Activated naive CD8-positive, alpha-beta T cell treated with anti-CD3 and anti-CD28 coated beads, Interleukin-2, amount 50 U/mL, for 24 hours (primary cell): Measurements from ENCODE around the gene EEPD1.
"Not testable (repeated sequence)": the region's sequence is repeated elsewhere in the genome, so short reads cannot be mapped to it uniquely, and the experiment has no call there.

Experiments used
- ATAC-seq: fragments of 150-1000 bp; cut with Tn5 transposase; one replicate; pipeline ENCODE4 v1.10.0; 2021
- DNase-seq: peaks from one replicate; pipeline ENCODE4 v3.0.0; 2021
- H3K27ac Mint-ChIP-seq: one replicate; pipeline ENCODE4 v1.8.0; 2021; ENCODE audit warnings: mild to moderate bottlenecking, mixed read lengths
- H3K27me3 Mint-ChIP-seq: one replicate; pipeline ENCODE4 v1.8.0; 2021; ENCODE audit warnings: mixed read lengths
- H3K36me3 Mint-ChIP-seq: one replicate; pipeline ENCODE4 v1.8.0; 2021; ENCODE audit warnings: low read depth, mixed read lengths
- H3K4me1 Mint-ChIP-seq: one replicate; pipeline ENCODE4 v1.8.0; 2021; ENCODE audit warnings: mixed read lengths
- H3K4me3 Mint-ChIP-seq: one replicate; pipeline ENCODE4 v1.8.0; 2021; ENCODE audit warnings: mild to moderate bottlenecking, moderate library complexity, mixed read lengths
- H3K9me3 Mint-ChIP-seq: one replicate; pipeline ENCODE4 v1.8.0; 2021; ENCODE audit warnings: mixed read lengths

EEPD1 gene

GRCh38 chr7:36313607-36314006 lies 160.6 kb downstream of the EEPD1 start:
- no peak for DNase-seq
- no peak for ATAC-seq
- Mint-ChIP-seq H3K4me3 (no peak overlapping the region), H3K9me3 (no peaks in the 10 kb centered on the region), H3K36me3 (no peaks in the 10 kb centered on the region), H3K27me3 (no peaks in the 10 kb centered on the region), H3K4me1 (no peaks in the 10 kb centered on the region), H3K27ac (no peak overlapping the region)

GRCh38 chr7:36314491-36314890 lies 161.4 kb downstream of the EEPD1 start:
- no peak for ATAC-seq
- no peaks in the 10 kb centered on the region for H3K27me3 Mint-ChIP-seq

GRCh38 chr7:36315309-36315944 lies 162.4 kb downstream of the EEPD1 start:
- no peak for ATAC-seq
- Mint-ChIP-seq H3K9me3 (peaks cover 2% of the 10 kb centered on the region), H3K27me3 (no peaks in the 10 kb centered on the region), H3K36me3 (no peaks in the 10 kb centered on the region), H3K4me3 (no peak overlapping the region), H3K27ac (no peak overlapping the region), H3K4me1 (no peaks in the 10 kb centered on the region)
- DNase-seq = no peak

More at GRCh38 chr7:36314491-36314890, 161.4 kb downstream of the EEPD1 start:
- Mint-ChIP-seq H3K4me1 (no peaks in the 10 kb centered on the region), H3K9me3 (no peaks in the 10 kb centered on the region), H3K36me3 (no peaks in the 10 kb centered on the region), H3K4me3 (no peak overlapping the region), H3K27ac (no peak overlapping the region)
- no peak for DNase-seq

- no peak overlapping the region for H3K27ac Mint-ChIP-seq
- peaks cover 5% of the 10 kb centered on the region for H3K9me3 Mint-ChIP-seq
- DNase-seq (no peak), ATAC-seq (no peak)
- H3K27me3 Mint-ChIP-seq = no peaks in the 10 kb centered on the region
- H3K36me3 Mint-ChIP-seq = no peaks in the 10 kb centered on the region
- no peaks in the 10 kb centered on the region for H3K4me1 Mint-ChIP-seq
- H3K4me3 Mint-ChIP-seq = no peak overlapping the region
These were observed 163.3 kb downstream of the EEPD1 start for GRCh38 chr7:36316319-36316718.

- no peak overlapping the region for H3K27ac Mint-ChIP-seq
- ATAC-seq (no peak), DNase-seq (no peak)
- H3K27me3 Mint-ChIP-seq = peaks cover 2% of the 10 kb centered on the region
- no peaks in the 10 kb centered on the region for H3K36me3 Mint-ChIP-seq
- no peaks in the 10 kb centered on the region for H3K4me1 Mint-ChIP-seq
- H3K9me3 Mint-ChIP-seq = peaks cover 5% of the 10 kb centered on the region
- H3K4me3 Mint-ChIP-seq = no peak overlapping the region
These were observed 164.2 kb downstream of the EEPD1 start for GRCh38 chr7:36317276-36317675.

GRCh38 chr7:36318116-36318515 lies 165.1 kb downstream of the EEPD1 start:
- DNase-seq (no peak), ATAC-seq (no peak)
- H3K27ac Mint-ChIP-seq = no peak overlapping the region
- H3K9me3 Mint-ChIP-seq = peaks cover 5% of the 10 kb centered on the region
- peaks cover 3% of the 10 kb centered on the region for H3K27me3 Mint-ChIP-seq
- no peak overlapping the region for H3K4me3 Mint-ChIP-seq
- H3K4me1 Mint-ChIP-seq = no peaks in the 10 kb centered on the region
- no peaks in the 10 kb centered on the region for H3K36me3 Mint-ChIP-seq

GRCh38 chr7:36321284-36321683 lies 168.2 kb downstream of the EEPD1 start:
- not testable (repeated sequence) for H3K27ac Mint-ChIP-seq, ATAC-seq, H3K4me3 Mint-ChIP-seq, H3K36me3 Mint-ChIP-seq, H3K27me3 Mint-ChIP-seq, DNase-seq, H3K4me1 Mint-ChIP-seq, H3K9me3 Mint-ChIP-seq

- H3K27me3 Mint-ChIP-seq = no peaks in the 10 kb centered on the region
- no peak overlapping the region for H3K27ac Mint-ChIP-seq
- H3K4me3 Mint-ChIP-seq = no peak overlapping the region
- H3K4me1 Mint-ChIP-seq = no peaks in the 10 kb centered on the region
- no peaks in the 10 kb centered on the region for H3K9me3 Mint-ChIP-seq
- no peak for ATAC-seq
- DNase-seq = no peak
- peaks cover 12% of the 10 kb centered on the region for H3K36me3 Mint-ChIP-seq
These were observed 183.3 kb downstream of the EEPD1 start for GRCh38 chr7:36336390-36336789.

GRCh38 chr7:36338256-36338655 lies 185.2 kb downstream of the EEPD1 start:
- no peaks in the 10 kb centered on the region for H3K27me3 Mint-ChIP-seq
- DNase-seq (no peak), ATAC-seq (no peak)
- no peak overlapping the region for H3K27ac Mint-ChIP-seq
- H3K4me3 Mint-ChIP-seq = no peak overlapping the region
- peaks cover 5% of the 10 kb centered on the region for H3K36me3 Mint-ChIP-seq
- no peaks in the 10 kb centered on the region for H3K9me3 Mint-ChIP-seq
- no peaks in the 10 kb centered on the region for H3K4me1 Mint-ChIP-seq

- Mint-ChIP-seq H3K4me3 (no peak overlapping the region), H3K4me1 (no peaks in the 10 kb centered on the region), H3K27me3 (no peaks in the 10 kb centered on the region), H3K9me3 (no peaks in the 10 kb centered on the region), H3K36me3 (no peaks in the 10 kb centered on the region), H3K27ac (no peak overlapping the region)
- ATAC-seq (no peak), DNase-seq (no peak)
These were observed 190.5 kb downstream of the EEPD1 start for GRCh38 chr7:36343548-36343947.

GRCh38 chr7:36344622-36345021 lies 191.6 kb downstream of the EEPD1 start:
- no peak for ATAC-seq
- no peaks in the 10 kb centered on the region for H3K27me3 Mint-ChIP-seq
- no peaks in the 10 kb centered on the region for H3K4me1 Mint-ChIP-seq
- no peak overlapping the region for H3K27ac Mint-ChIP-seq
- H3K36me3 Mint-ChIP-seq = no peaks in the 10 kb centered on the region
- no peak for DNase-seq
- no peak overlapping the region for H3K4me3 Mint-ChIP-seq
- no peaks in the 10 kb centered on the region for H3K9me3 Mint-ChIP-seq

GRCh38 chr7:36346260-36346831 lies 193.3 kb downstream of the EEPD1 start:
- Mint-ChIP-seq H3K36me3 (no peaks in the 10 kb centered on the region), H3K9me3 (no peaks in the 10 kb centered on the region), H3K27ac (no peak overlapping the region), H3K27me3 (no peaks in the 10 kb centered on the region), H3K4me1 (no peaks in the 10 kb centered on the region), H3K4me3 (no peak overlapping the region)
- DNase-seq (no peak), ATAC-seq (no peak)

- ATAC-seq = no peak
- Mint-ChIP-seq H3K9me3 (no peaks in the 10 kb centered on the region), H3K4me1 (no peaks in the 10 kb centered on the region), H3K27me3 (no peaks in the 10 kb centered on the region), H3K27ac (no peak overlapping the region), H3K4me3 (no peak overlapping the region), H3K36me3 (no peaks in the 10 kb centered on the region)
- DNase-seq = no peak
These were observed 195.2 kb downstream of the EEPD1 start for GRCh38 chr7:36348256-36348655.

GRCh38 chr7:36348771-36349170 lies 195.7 kb downstream of the EEPD1 start:
- DNase-seq = no peak
- no peaks in the 10 kb centered on the region for H3K9me3 Mint-ChIP-seq
- H3K4me1 Mint-ChIP-seq = no peaks in the 10 kb centered on the region
- H3K27me3 Mint-ChIP-seq = no peaks in the 10 kb centered on the region
- no peak overlapping the region for H3K27ac Mint-ChIP-seq
- H3K4me3 Mint-ChIP-seq = no peak overlapping the region
- H3K36me3 Mint-ChIP-seq = no peaks in the 10 kb centered on the region
- no peak for ATAC-seq

- no peaks in the 10 kb centered on the region for H3K9me3 Mint-ChIP-seq
- ATAC-seq (no peak), DNase-seq (no peak)
- H3K4me1 Mint-ChIP-seq = no peaks in the 10 kb centered on the region
- no peak overlapping the region for H3K4me3 Mint-ChIP-seq
- no peak overlapping the region for H3K27ac Mint-ChIP-seq
- H3K36me3 Mint-ChIP-seq = no peaks in the 10 kb centered on the region
- H3K27me3 Mint-ChIP-seq = no peaks in the 10 kb centered on the region
These were observed 196.6 kb downstream of the EEPD1 start for GRCh38 chr7:36349626-36350025.
